GM12878 (cell line): Measurements from ENCODE around the gene SIK3. TPM values are rescaled to one million over a fixed set of nuclear protein-coding genes. Genes with fewer than 3 reads are reported as not detected.

Experiments
- ASH2L ChIP-seq: fragments of 300-600, 200-600 bp; sonication (generic); IDR thresholded peaks from 2 replicates; pipeline ENCODE4 v1.6.1; 2017; ENCODE audit warnings: low read depth, mild to moderate bottlenecking, borderline replicate concordance
- BACH1 ChIP-seq: fragments of 450-650 bp; IDR thresholded peaks from 2 replicates; pipeline ENCODE4 v1.6.1; 2017; ENCODE audit warnings: mild to moderate bottlenecking, borderline replicate concordance
- BCL11A ChIP-seq: IDR thresholded peaks from 2 replicates; pipeline ENCODE4 v1.6.1; 2011; ENCODE audit warnings: low read depth, low read length
- CHD2 ChIP-seq: IDR thresholded peaks from 2 replicates; pipeline ENCODE4 v1.6.1; 2011; ENCODE audit warnings: low read depth, low read length, improper control_type of control experiment, borderline replicate concordance
- CHD4 ChIP-seq: fragments of 200-600 bp; sonication (generic); IDR thresholded peaks from 2 replicates; pipeline ENCODE4 v1.6.1; 2016; ENCODE audit warnings: mild to moderate bottlenecking
- ESRRA ChIP-seq: IDR thresholded peaks from 2 replicates; pipeline ENCODE4 v1.6.1; 2012; ENCODE audit warnings: mild to moderate bottlenecking, low read length, improper control_type of control experiment
- ETV6 ChIP-seq, 2 experiments: fragments of 450-650 bp in 1 of 2; IDR thresholded peaks in 1 of 2; conservative IDR thresholded peaks in 1 of 2; 2 replicates each; pipeline ENCODE4 v1.6.1; 2014; ENCODE audit warnings: antibody characterized with exemption in 1 of 2, borderline replicate concordance in 1 of 2, low read depth in 1 of 2, mild to moderate bottlenecking in 1 of 2, moderate library complexity in 1 of 2
- FOXK2 ChIP-seq: fragments of 450-650 bp; IDR thresholded peaks from 2 replicates; pipeline ENCODE4 v1.6.1; 2017; ENCODE audit warnings: mild to moderate bottlenecking, moderate library complexity
- GABPA ChIP-seq: IDR thresholded peaks from 2 replicates; pipeline ENCODE4 v1.6.1; 2014; ENCODE audit warnings: antibody characterized with exemption, low read depth, mild to moderate bottlenecking, inconsistent platforms
- MYB ChIP-seq: fragments of 150-350 bp; IDR thresholded peaks from 2 replicates; pipeline ENCODE4 v1.6.1; 2014; ENCODE audit warnings: mild to moderate bottlenecking, low read depth, low read length, borderline replicate concordance
- NFIC ChIP-seq: IDR thresholded peaks from 2 replicates; pipeline ENCODE4 v1.6.1; 2012; ENCODE audit warnings: low read depth, mild to moderate bottlenecking, inconsistent platforms, low read length, moderate library complexity
- NFYA ChIP-seq: IDR thresholded peaks from 2 replicates; pipeline ENCODE4 v1.6.1; 2011; ENCODE audit warnings: low read depth, mild to moderate bottlenecking, low read length, improper control_type of control experiment, borderline replicate concordance
- SIN3A ChIP-seq: IDR thresholded peaks from 2 replicates; pipeline ENCODE4 v1.6.1; 2012; ENCODE audit warnings: low read depth, low read length, improper control_type of control experiment
- SMC3 ChIP-seq: IDR thresholded peaks from 2 replicates; pipeline ENCODE4 v1.6.1; 2011; ENCODE audit warnings: low read length, improper control_type of control experiment, borderline replicate concordance
- SRF ChIP-seq, 2 experiments: IDR thresholded peaks; 2 replicates each; pipeline ENCODE4 v1.6.1; 2011; ENCODE audit warnings: low read depth in 2 of 2, low read length in 2 of 2, mild to moderate bottlenecking in 1 of 2, moderate library complexity in 1 of 2
- STAT1 ChIP-seq: fragments of 450-650 bp; conservative IDR thresholded peaks from 2 replicates; pipeline ENCODE4 v1.6.1; 2014; ENCODE audit warnings: antibody characterized with exemption, mild to moderate bottlenecking
- TAF1 ChIP-seq: IDR thresholded peaks from 2 replicates; pipeline ENCODE4 v1.6.1; 2011; ENCODE audit warnings: mild to moderate bottlenecking, low read depth, low read length, borderline replicate concordance
- YBX1 ChIP-seq: fragments of 450-650 bp; IDR thresholded peaks from 2 replicates; pipeline ENCODE4 v1.6.1; 2016; ENCODE audit warnings: antibody characterized with exemption
- ZNF24 ChIP-seq: fragments of 450-650 bp; IDR thresholded peaks from 2 replicates; pipeline ENCODE4 v1.6.1; 2017; ENCODE audit warnings: antibody characterized with exemption, mild to moderate bottlenecking
- polyA plus RNA-seq, 11 experiments: library from polyadenylated mRNA; depleted of rRNA in 4 of 11; unstranded in 6 of 11; stranded (reverse) in 5 of 11; fragments of >200 nt; fragmentation: Nextera tagmentation in 4 of 11; fragmentation: Illumina TruSeq in 1 of 11; extraction: Ambion mirVana in 4 of 11; extraction: Trizol in 1 of 11; gene quantifications; 1 replicate in 1 of 11; 2 replicates in 10 of 11; pipeline versions ENCODE4 v1.2.1 to v1.2.3, GENCODE V29; 2011 to 2016; ENCODE audit warnings: inconsistent platforms in 2 of 11, missing spikeins in 2 of 11, low read depth in 1 of 11
- total RNA-seq, 4 experiments: library from RNA; depleted of rRNA in 3 of 4; stranded (reverse); fragments of >200 nt in 3 of 4; fragmentation: Illumina TruSeq in 1 of 4; extraction: Trizol in 1 of 4; gene quantifications; 2 replicates each; pipeline versions ENCODE4 v1.2.1 to v1.2.3, GENCODE V29; 2013 to 2021
- TF ChIP-seq, protein P1 (sequence below): fragments of 450-650 bp; formaldehyde crosslinking; IDR thresholded peaks from 2 replicates; pipeline ENCODE4 v1.4.0; 2022; ENCODE audit warnings: mild to moderate bottlenecking, moderate library complexity
- TF ChIP-seq, protein P2 (sequence below): fragments of 450-650 bp; IDR thresholded peaks from 2 replicates; pipeline ENCODE4 v1.6.1; 2014; ENCODE audit warnings: mild to moderate bottlenecking
- TF ChIP-seq, protein P3 (sequence below): fragments of 450-650 bp; IDR thresholded peaks from 2 replicates; pipeline ENCODE4 v1.6.1; 2017; ENCODE audit warnings: antibody characterized with exemption, mild to moderate bottlenecking, moderate library complexity
- TF ChIP-seq, protein P4 (sequence below): fragments of 450-650 bp; conservative IDR thresholded peaks from 2 replicates; pipeline ENCODE4 v1.6.1; 2017; ENCODE audit warnings: mild to moderate bottlenecking, moderate library complexity

Gene SIK3
- total and polyA plus RNA-seq, 10 of the 15 experiments (the other 5 are each of a cell fraction or from before 2014, with no cell fraction given): 2.5 to 31.9 (median 11.1) TPM

DNA sequence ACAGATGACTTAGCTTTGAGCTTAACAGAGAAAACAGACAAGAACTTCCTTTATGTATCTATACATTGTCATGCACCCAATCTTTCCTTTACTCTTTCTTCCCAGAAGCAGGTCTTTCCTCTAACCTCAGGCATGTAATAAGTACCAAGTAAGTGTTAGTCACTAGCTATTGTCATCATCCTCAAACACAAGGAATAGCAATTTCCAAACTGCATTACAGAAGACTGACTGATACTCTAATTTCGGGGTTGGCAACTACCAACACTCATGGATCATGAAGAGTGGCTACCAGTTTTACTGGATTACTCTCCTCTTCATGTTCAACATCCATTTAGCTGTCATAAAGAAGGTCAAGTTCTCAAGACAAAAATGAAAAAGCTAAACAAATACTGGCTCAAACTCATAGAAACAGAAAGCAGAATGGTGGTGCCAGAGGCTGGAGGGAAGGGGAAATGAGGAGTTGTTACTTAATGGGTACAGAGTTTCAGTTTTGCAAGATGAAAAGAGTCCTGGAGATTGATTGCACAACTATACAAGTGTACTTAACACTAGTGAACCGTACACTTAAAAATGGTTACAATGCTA lies 111.6 kb downstream of the SIK3 start (continued):
- TF ChIP-seq BACH1 (no peak), TAF1 (no peak), ZNF24 (0 out of 2 replicates have a peak, but pooled peaks have one; percentile 25), FOXK2 (no peak), ETV6 (conservative IDR thresholded peaks at IDR 0.05 in 1 of 2, IDR thresholded peaks at IDR 0.05 in 1 of 2; ENCODE audit: borderline replicate concordance in 1 of 2, low read depth in 1 of 2) (peak in 1 of 2 experiments; percentile 71; a peak in 1 of 4 replicates), CHD4 (no peak), BCL11A (no peak), NFYA (no peak), MYB (no peak), CHD2 (no peak), STAT1 (no peak), NFIC (no peak), SMC3 (no peak), YBX1 (no peak), ASH2L (no peak), SRF (IDR thresholded peaks at IDR 0.05; ENCODE audit: low read depth in 2 of 2, low read length in 2 of 2) (no peak), ESRRA (no peak), GABPA (no peak), SIN3A (no peak)
- TF ChIP-seq, protein P1, sequence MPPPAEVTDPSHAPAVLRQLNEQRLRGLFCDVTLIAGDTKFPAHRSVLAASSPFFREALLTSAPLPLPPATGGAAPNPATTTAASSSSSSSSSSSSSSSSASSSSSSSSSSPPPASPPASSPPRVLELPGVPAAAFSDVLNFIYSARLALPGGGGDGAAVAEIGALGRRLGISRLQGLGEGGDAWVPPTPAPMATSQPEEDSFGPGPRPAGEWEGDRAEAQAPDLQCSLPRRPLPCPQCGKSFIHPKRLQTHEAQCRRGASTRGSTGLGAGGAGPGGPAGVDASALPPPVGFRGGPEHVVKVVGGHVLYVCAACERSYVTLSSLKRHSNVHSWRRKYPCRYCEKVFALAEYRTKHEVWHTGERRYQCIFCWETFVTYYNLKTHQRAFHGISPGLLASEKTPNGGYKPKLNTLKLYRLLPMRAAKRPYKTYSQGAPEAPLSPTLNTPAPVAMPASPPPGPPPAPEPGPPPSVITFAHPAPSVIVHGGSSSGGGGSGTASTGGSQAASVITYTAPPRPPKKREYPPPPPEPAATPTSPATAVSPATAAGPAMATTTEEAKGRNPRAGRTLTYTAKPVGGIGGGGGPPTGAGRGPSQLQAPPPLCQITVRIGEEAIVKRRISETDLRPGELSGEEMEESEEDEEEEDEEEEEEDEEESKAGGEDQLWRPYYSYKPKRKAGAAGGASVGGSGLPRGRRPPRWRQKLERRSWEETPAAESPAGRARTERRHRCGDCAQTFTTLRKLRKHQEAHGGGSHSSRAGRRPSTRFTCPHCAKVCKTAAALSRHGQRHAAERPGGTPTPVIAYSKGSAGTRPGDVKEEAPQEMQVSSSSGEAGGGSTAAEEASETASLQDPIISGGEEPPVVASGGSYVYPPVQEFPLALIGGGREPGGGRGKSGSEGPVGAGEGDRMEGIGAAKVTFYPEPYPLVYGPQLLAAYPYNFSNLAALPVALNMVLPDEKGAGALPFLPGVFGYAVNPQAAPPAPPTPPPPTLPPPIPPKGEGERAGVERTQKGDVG: no peak
- TF ChIP-seq, protein P2, sequence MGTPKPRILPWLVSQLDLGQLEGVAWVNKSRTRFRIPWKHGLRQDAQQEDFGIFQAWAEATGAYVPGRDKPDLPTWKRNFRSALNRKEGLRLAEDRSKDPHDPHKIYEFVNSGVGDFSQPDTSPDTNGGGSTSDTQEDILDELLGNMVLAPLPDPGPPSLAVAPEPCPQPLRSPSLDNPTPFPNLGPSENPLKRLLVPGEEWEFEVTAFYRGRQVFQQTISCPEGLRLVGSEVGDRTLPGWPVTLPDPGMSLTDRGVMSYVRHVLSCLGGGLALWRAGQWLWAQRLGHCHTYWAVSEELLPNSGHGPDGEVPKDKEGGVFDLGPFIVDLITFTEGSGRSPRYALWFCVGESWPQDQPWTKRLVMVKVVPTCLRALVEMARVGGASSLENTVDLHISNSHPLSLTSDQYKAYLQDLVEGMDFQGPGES: no peak
- TF ChIP-seq, protein P3, sequence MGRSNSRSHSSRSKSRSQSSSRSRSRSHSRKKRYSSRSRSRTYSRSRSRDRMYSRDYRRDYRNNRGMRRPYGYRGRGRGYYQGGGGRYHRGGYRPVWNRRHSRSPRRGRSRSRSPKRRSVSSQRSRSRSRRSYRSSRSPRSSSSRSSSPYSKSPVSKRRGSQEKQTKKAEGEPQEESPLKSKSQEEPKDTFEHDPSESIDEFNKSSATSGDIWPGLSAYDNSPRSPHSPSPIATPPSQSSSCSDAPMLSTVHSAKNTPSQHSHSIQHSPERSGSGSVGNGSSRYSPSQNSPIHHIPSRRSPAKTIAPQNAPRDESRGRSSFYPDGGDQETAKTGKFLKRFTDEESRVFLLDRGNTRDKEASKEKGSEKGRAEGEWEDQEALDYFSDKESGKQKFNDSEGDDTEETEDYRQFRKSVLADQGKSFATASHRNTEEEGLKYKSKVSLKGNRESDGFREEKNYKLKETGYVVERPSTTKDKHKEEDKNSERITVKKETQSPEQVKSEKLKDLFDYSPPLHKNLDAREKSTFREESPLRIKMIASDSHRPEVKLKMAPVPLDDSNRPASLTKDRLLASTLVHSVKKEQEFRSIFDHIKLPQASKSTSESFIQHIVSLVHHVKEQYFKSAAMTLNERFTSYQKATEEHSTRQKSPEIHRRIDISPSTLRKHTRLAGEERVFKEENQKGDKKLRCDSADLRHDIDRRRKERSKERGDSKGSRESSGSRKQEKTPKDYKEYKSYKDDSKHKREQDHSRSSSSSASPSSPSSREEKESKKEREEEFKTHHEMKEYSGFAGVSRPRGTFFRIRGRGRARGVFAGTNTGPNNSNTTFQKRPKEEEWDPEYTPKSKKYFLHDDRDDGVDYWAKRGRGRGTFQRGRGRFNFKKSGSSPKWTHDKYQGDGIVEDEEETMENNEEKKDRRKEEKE: no peak
- TF ChIP-seq, protein P4, sequence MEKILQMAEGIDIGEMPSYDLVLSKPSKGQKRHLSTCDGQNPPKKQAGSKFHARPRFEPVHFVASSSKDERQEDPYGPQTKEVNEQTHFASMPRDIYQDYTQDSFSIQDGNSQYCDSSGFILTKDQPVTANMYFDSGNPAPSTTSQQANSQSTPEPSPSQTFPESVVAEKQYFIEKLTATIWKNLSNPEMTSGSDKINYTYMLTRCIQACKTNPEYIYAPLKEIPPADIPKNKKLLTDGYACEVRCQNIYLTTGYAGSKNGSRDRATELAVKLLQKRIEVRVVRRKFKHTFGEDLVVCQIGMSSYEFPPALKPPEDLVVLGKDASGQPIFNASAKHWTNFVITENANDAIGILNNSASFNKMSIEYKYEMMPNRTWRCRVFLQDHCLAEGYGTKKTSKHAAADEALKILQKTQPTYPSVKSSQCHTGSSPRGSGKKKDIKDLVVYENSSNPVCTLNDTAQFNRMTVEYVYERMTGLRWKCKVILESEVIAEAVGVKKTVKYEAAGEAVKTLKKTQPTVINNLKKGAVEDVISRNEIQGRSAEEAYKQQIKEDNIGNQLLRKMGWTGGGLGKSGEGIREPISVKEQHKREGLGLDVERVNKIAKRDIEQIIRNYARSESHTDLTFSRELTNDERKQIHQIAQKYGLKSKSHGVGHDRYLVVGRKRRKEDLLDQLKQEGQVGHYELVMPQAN: no peak
